MG63 (cell line): Measurements from ENCODE around the gene MELTF. TPM values are rescaled to one million over a fixed set of nuclear protein-coding genes. Genes with fewer than 3 reads are reported as not detected.

Source experiments
- DNase-seq: peaks from one replicate; pipeline ENCODE4 v3.0.0-alpha.2; 2020
- H3K27me3 ChIP-seq: fragments of 250-450 bp; sonication (Bioruptor Pico); 2 replicates; pipeline ENCODE4 v1.5.1; 2020; ENCODE audit warnings: mild to moderate bottlenecking, moderate library complexity
- H3K36me3 ChIP-seq: fragments of 250-450 bp; sonication (Bioruptor Pico); 2 replicates; pipeline ENCODE4 v1.5.1; 2020; ENCODE audit warnings: mild to moderate bottlenecking, moderate library complexity
- H3K4me3 ChIP-seq: fragments of 250-450 bp; sonication (Bioruptor Pico); 2 replicates; pipeline ENCODE4 v1.5.1; 2020; ENCODE audit warnings: mild to moderate bottlenecking, moderate library complexity
- H3K9me3 ChIP-seq: fragments of 250-450 bp; sonication (Bioruptor Pico); 2 replicates; pipeline ENCODE4 v1.5.1; 2020; ENCODE audit warnings: mild to moderate bottlenecking, moderate library complexity
- total RNA-seq: library from RNA; depleted of rRNA; stranded (reverse); fragments of >200 nt; shearing (Covaris generic); gene quantifications from 2 replicates; pipeline ENCODE4 v1.2.3, GENCODE V29; 2014; ENCODE audit warnings: low replicate concordance; rRNA removed

Gene MELTF
- total RNA-seq, 1 experiment from 2014 or later, result 8.3 TPM

DNA sequence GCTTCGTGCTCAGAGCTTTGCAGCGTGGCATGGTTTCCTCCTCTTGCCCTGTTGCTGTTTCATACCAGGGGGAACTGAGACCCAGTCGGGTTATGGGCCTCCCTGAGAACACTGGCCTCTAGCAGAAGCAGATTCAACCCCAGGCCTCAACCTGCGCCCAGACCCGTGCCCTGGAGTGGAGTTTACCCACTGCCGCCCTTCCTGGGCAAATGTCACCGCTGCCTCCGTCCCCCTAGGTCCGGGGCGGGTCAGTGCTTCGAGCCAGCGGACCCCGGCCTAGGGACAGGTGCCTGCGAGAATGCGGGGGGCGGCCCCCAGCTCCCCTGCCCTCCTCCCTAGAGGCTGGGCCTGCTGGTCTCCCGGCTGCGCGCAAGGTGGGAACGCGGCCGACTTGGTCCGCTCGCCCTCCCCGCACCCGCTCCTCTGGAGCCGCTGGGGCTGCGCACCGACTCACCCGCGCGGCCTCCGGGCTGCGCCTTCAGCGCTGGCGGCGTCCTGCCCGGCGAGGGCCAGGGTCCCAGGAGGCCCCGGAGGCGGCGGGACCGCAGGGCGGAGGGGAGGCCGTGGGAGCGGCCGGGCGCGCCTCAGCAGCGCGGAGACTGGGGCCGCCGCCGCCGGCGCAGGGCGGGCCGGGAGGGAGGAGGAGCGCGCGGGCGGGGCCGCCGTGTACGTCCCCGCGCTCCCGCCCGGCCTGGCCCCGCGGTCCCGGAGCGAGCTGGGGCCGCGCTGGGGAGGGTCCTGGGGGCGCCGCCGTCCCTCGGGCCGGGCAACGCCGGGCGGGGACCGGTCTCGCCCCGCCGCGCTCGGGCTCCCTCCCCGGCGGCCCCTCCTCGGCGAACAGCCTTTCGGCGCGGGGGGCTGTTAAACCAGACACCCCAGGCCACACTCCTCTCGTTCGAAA lies 61.1 kb downstream of the MELTF start, which contains the start of gene PIGZ:
Gene PIGZ (minus strand): TSS at position 601 of the 901 bp plus-strand sequence. CDS start 16,802 bp downstream, outside the sequence.
- Histone ChIP-seq H3K36me3 (peaks cover 5% of the 10 kb centered on the region), H3K9me3 (no peaks in the 10 kb centered on the region), H3K4me3 (peak within 1 kb of the TSS; percentile 77), H3K27me3 (no peaks in the 10 kb centered on the region)
- DNase-seq, result peak; percentile 61

DNA sequence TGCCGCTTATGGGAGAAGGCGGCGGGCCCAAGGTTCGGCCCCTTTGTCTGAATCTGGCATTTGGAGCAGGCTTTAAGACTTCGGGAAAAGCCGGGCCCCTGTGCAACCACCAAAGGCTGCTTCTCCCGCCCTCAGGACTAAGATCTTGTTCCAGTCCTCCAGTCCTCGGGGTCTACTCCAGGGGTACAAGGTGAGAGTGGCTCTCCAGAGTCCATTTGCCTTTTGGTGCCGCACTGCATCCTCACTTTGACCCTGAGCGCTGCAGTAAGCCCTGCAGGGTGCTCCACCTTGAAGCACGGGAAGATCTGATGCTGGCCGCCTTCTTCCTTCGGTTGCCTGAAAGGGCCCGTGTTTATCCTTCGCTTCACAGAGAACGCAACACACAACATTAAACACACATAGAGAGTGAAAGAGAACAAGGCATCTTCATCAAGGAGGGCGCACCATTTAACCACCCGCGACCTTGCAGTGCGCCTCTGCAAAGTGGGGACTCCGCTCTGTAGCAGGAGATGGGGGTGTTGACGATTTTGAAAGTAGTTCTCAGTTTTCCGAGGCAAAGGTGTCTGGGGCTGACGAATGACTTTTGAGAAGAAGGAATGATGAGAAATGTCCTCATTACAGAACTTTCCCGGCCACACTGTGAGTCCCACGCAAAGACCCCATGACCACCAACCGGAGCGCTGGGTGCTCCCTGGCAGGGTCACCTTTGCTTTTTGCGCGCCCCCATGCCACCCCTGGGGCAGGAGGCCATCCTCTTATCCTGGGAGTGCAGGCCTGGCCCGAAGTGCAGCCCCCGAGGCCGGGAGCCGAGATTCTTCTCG lies 62.0 kb downstream of the MELTF start:
- Histone ChIP-seq H3K36me3 (peaks cover 5% of the 10 kb centered on the region), H3K9me3 (no peaks in the 10 kb centered on the region), H3K4me3 (peak overlapping the region; percentile 58), H3K27me3 (no peaks in the 10 kb centered on the region)
- DNase-seq, result no peak

DNA sequence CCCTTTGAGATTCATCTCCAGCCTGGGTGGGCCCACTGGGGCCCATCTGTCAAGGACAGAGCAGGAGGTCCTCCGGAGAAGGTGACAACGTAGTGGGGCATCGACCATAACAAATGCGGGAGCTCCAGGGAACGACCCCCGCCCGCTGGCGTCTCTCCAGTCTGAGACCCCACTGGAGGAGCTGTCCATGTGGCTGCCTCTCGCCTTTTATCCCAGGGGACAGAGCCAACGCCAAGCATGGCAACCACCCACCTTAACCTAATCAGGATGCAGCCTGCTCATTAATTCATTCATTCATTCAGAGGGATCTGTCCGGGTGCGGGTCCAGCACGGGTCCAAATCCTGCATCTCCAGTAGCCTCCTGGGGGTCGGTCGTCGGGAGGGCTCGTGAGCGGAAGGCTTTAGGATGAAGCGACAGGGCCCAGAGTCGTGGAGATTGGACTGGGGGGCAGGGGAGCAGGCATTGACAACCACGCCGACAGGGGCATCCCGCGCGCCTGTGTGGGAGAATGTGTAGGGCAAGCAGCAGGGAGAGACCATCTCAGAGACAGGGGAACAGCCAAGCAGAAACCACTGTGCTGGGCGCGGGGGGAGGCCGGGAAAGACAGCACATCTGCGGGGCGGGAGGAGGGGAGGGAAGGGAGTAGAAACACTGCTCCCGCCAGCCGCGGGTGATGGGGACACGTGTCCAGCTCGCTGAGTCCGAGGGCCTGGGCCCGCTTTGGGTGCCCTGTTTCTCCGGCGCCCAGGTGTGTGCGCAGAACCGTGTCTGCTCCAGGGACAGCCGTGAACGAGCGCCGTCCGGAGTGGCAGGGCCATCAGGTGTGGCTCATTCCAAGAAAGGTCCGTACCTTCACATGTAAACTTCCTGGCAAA lies 62.9 kb downstream of the MELTF start:
- no peak overlapping the region for H3K4me3 ChIP-seq
- DNase-seq, result no peak
- H3K9me3 ChIP-seq, result no peaks in the 10 kb centered on the region
- peaks cover 5% of the 10 kb centered on the region for H3K36me3 ChIP-seq
- no peaks in the 10 kb centered on the region for H3K27me3 ChIP-seq

DNA sequence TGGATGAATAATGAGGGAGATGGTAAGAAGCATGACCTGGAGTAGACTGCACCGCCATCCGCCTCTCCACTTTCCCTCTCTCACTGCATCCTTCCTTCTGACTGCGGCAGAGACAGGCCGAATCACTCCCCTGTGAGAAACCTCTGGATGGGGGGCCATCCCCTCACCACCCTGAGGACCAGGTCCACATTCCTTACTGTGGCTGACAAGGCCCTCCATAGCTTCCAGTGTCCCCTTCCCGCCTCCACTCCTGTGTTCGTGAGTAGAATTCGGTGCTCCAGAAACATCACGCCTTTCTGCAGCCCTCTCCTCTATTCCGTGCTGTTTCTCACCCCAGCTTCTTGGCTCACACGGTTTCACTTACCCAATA lies 63.8 kb downstream of the MELTF start:
- Histone ChIP-seq H3K36me3 (peaks cover 2% of the 10 kb centered on the region), H3K27me3 (no peaks in the 10 kb centered on the region), H3K9me3 (no peaks in the 10 kb centered on the region), H3K4me3 (no peak overlapping the region)
- no peak for DNase-seq

DNA sequence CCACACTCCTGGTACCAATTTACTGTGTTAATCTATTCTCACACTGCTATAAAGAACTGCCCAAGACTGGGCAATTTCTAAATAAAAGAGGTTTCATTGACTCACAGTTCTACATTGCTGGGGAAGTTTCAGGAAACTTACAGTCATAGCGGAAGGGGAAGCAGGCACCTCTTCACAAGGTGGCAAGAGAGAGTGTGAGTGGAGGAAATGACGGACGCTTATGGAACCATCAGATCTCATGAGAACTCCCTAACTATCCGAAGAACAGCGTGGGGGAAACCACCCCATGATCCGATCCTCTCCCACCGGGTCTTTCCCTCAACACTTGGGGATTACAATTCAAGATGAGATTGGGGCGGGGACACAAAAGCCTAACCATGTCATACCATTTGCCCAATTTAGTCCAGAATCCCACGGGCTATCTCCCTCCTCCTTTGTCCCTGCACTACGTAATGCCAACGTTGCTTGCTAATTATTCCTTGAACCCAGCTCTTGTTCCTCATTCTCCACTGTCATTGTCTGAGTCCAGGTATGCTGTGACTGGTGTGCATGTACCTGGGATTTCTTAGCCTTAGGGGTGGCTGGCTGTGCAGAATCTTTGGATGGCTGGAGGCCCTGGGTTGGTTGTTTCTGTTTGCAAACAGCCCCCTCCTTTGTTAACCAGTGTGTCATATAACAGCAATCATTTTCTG lies 64.4 kb downstream of the MELTF start:
- Histone ChIP-seq H3K36me3 (peaks cover 2% of the 10 kb centered on the region), H3K9me3 (no peaks in the 10 kb centered on the region), H3K4me3 (no peak overlapping the region), H3K27me3 (no peaks in the 10 kb centered on the region)
- no peak for DNase-seq

DNA sequence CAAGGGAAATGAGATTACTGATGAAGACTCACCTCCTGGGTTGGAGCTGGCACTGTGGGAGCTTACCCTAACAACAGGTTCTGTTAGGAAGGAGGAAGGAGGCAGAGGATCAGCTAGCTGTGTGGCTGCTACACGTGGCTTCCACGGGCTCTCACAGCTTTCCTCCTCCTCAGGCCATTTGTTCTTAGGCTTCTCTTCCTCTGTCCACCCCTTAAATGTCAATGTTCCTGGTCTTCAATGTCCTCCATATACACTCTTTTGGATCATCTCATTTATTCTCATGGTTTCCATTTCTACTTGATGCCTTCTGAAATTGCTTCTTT lies 66.0 kb downstream of the MELTF start:
- no peak overlapping the region for H3K4me3 ChIP-seq
- H3K36me3 ChIP-seq, result peaks cover 2% of the 10 kb centered on the region
- H3K27me3 ChIP-seq, result no peaks in the 10 kb centered on the region
- H3K9me3 ChIP-seq, result no peaks in the 10 kb centered on the region
- DNase-seq, result no peak

DNA sequence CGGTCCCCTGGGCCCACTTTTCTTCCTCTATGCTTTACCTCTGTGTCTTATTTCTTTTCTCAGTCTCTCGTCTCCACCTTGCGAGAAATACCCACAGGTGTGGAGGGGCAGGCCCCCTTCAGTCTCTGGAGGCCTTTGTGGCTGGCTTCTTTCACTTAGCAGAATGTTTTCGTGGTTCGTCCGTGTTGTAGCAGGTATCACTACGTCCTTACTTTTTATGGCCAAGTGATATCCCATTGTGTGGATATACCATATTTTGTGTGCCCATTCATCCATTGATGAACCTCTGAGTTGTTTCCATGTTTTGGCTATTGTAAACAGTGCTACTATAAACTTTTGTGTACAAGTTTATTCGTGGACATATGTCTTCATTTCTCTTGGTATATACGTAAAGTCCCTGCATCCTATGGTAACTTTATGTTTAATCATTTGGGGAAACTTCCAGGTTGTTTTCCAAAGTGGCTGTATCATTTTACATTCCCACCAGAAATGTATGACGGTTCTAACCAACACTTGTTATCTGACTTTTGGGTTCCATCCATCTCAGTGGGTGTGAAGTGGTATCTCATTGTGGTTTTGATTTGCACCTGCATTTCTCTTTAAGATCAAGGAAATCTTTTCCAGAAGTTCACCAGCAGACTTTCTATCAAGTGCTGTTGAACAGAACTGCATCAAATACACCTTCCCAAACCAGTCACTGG lies 66.5 kb downstream of the MELTF start:
- Histone ChIP-seq H3K4me3 (no peak overlapping the region), H3K36me3 (peaks cover 2% of the 10 kb centered on the region), H3K27me3 (no peaks in the 10 kb centered on the region), H3K9me3 (no peaks in the 10 kb centered on the region)
- no peak for DNase-seq

DNA sequence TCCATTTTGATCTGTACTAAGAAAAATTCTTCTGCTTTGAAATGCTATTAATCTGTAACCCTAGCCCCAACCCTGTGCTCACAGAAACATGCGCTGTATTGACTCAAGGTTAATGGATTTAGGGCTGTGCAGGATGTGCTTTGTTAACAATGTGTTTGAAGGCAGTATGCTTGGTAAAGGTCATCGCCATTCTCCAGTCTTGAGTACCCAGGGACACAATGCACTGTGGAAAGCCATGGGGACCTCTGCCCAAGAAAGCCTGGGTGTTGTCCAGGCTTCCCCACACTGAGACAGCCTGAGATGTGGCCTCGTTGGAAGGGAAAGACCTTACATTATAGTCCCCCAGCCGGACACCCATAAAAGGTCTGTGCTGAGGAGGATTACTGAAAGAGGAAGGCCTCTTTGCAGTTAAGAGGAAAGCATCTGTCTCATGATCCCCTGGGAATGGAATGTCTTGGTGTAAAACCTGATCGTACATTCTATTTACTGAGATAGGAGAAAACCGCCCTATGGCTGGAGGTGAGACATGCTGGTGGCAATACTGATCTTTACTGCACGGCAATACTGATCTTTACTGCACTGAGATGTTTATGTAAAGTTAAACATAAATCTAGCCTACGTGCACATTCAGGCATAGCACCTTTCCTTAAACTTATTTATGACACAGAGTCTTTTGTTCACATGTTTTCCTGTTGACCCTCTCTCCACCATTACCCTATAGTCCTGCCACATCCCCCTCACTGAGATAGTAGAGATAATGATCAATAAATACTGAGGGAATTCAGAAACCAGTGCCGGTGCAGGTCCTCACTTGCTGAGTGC lies 67.3 kb downstream of the MELTF start:
- Histone ChIP-seq H3K9me3 (no peaks in the 10 kb centered on the region), H3K36me3 (peaks cover 2% of the 10 kb centered on the region), H3K27me3 (no peaks in the 10 kb centered on the region), H3K4me3 (no peak overlapping the region)
- no peak for DNase-seq

DNA sequence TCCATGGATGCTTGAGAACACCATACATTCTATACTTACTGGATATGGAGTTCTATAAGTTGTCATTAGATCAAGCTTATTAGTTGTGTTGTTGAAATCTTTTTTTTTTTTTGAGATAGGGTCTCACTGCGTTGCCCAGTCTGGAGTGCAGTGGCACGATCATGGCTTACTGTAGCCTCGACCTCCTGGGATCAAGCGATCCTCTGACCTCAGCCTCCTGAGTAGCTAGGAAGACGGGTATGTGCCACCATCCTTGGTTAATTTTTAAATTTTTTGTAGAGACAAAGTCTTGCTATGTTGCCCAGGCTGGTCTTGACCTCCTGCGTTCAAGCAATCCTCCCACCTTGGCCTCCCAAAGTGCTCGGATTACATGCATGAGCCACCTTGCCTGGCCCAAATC lies 74.8 kb downstream of the MELTF start:
- Histone ChIP-seq H3K27me3 (no peaks in the 10 kb centered on the region; the same call in 1 of the 2 replicates), H3K9me3 (no peaks in the 10 kb centered on the region), H3K4me3 (no peak overlapping the region), H3K36me3 (no peaks in the 10 kb centered on the region)
- no peak for DNase-seq

Other genes starting within 250 kb of the MELTF start
- gene SENP5, start 161.9 kb downstream of the MELTF start, total RNA-seq, result 22.0 and 25.4 TPM in 2 replicates
- 48.1 and 66.4 TPM in 2 replicates for gene NCBP2, start 87.3 kb downstream of the MELTF start, total RNA-seq
- 3.0 TPM in 1 of 2 replicates, not detected in the other for gene PIGZ, start 61.0 kb downstream of the MELTF start, total RNA-seq